GM19468 (cell line): ENCODE data around the gene HERPUD2.
A peak's percentile ranks its signal among the peaks of the same experiment; 100 is the strongest.

ENCODE experiments used
- ATAC-seq: cut with Tn5 transposase; IDR thresholded peaks from one replicate; pipeline ENCODE4 v1.9.1; 2021; ENCODE audit warnings: mild to moderate bottlenecking, moderate library complexity, moderate number of reproducible peaks; ENCODE audit not compliant: unreplicated experiment; ENCODE audit errors: extremely low read depth

HERPUD2 gene, protein sequence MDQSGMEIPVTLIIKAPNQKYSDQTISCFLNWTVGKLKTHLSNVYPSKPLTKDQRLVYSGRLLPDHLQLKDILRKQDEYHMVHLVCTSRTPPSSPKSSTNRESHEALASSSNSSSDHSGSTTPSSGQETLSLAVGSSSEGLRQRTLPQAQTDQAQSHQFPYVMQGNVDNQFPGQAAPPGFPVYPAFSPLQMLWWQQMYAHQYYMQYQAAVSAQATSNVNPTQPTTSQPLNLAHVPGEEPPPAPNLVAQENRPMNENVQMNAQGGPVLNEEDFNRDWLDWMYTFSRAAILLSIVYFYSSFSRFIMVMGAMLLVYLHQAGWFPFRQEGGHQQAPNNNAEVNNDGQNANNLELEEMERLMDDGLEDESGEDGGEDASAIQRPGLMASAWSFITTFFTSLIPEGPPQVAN

DNA sequence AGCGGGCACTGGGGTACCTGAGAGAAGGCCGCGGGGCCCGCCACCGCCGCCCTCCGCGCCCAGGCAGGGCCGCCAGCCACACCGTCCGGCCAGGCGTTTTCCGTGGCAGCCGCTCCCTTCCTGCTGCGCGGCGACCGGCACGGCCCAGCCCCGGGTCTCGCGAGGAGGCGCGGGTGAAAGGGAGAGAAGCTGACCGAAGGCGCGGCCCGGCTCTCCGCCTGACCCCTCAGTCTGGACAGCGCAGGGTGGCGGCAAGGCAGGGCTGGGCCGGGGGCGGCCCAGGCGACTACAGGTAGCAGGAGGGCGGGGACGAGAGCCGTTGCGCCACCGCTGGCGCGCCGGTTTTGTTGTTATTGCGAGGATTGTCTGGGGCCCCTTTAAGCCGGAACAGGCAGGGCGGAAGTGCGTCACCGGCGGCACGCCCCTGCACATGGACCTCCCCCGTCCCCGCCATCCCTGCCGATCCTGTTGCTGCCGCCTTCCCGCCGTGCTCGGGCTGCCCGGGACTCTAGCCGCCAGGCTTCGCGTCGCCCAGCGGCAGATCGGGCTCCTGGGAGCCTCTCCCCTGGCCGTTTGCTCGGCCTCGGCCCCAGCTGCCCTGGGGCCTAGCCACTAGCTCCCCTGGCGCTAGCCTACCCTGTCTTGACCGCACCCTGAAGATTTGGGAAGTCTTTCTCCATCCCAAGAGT lies at the start of gene HERPUD2:
TSS of gene HERPUD2 (minus strand) at position 352 of the 689 bp plus-strand sequence. CDS start 805 bp downstream, outside the sequence.
- peak; percentile 92 for ATAC-seq

DNA sequence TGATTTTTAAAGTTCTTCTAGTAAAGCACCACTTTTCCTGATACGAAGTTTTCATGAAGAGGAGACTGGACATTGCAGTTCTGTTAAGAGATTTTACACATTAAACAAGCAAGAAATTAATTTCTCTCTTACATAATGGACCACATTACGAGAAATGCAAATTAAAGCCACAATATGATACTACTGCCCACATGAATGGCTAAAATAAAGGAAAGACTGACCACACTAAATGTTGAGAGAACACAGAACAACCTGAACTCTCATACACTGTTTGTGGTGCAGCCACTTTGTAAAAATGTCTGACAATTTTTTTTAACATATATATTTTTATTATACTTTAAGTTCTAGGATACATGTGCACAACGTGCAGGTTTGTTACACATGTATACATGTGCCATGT lies 44.0 kb upstream of the HERPUD2 start:
- ATAC-seq: no peak

DNA sequence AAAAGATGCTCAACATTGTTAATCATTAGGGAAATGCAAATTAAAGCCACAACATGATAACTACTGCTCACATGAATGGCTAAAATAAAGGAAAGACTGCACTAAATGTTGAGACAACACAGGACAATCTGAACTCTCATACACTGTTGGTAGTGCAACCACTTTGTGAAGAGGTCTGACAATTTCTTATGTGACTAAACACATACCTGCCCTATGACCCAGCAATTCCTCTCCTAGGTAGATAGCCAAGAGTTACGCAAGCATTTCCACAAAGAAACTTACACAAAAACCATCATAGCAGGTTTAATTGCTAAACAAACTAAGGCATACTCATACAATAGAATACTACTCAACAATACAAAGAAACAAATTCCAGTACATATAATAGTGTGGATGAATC lies 41.8 kb upstream of the HERPUD2 start:
- no peak for ATAC-seq

DNA sequence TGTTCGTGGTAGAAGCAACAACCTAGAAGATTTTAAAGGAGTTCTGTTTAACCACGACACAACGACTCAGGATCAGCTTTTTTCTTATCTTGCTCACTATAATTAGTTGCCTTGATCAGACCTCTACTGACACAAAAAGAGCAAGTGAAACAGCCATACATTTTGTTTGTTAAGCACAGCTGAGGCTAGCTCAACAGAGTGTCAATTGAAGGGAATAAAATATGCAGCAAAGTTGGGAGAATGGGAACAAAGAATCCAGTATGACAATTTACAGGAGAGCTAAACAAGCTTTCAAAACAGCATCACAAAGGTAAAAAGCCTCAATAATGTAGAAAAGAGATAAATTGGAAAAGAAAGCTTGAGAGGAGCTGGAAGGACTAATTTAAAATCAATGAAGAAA lies 40.5 kb upstream of the HERPUD2 start:
- no peak for ATAC-seq

DNA sequence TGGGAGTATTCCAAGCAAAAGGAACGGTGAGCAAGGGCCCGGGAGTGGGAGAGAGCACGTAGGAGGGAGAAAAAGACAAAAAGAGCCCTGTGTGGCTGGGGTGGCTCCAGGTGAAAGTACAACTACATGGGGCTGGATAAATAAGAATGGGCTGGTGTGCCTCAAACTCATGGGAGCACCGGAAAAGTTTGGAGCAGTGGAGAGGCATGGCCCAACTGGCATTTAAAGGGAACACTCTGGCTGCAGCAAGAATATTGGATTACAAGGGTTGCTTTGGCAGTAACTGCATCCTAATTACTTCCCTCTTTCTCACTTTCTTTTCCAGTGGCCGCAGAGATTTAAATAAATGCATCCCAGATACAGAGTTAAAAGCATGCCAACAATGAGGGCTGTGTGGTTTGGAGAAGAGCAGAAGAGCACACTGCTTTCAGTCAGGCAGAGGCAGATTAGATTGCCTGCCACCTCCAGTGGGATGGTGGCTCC lies 39.1 kb upstream of the HERPUD2 start:
- ATAC-seq: no peak

DNA sequence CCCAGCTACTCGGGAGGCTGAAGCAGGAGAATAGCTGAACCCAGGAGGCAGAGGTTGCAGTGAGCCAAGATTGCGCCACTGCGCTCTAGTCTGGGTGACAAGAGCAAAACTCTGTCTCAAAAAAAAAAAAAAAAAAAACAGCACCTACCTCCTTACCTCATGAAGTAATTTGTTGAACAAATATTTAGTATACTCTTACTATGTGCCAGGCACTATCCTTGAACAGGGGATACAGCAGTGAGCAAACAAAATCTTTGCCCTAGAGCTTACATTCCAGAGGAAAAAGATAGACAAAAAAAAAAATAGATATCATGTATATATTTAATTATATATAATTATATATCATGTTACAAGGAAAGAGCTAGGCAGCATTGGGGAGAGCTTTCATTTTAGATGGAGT lies 36.4 kb upstream of the HERPUD2 start:
- no peak for ATAC-seq

DNA sequence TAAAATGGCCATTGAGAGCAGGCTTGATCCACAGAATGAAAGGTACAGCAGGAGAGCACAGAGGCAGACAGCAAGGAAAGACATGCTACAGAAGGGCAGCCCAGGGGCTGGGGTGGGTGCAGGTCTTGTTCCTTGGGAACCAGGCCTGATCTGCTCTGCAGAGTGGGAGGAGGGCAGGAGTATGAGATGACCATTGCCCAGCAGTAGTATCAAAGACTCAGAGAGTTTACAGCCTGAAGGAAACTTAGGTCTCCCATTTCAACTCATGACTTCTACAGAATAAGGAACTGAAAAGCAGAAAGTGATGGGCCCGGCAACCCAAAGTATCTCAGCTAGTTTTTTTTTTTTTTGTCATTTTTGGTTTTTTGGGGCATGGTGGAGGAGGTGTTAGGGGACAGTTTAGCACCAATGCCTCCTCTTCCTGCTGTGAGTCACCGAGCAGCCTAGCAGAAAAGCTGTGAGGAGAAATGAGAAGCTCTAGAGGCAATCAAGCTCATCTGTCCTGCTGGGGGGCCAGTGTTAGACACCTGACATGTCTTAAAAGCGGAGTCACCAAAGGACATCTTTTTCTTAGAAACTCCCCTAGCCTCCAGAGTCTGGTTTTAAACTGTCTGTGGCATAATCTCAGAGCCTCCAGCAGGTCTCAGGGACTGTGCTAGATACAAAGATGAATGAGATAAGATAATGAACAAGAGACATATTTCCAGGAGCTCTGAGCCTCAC lies 34.3 kb upstream of the HERPUD2 start:
- peak; percentile 31 for ATAC-seq

DNA sequence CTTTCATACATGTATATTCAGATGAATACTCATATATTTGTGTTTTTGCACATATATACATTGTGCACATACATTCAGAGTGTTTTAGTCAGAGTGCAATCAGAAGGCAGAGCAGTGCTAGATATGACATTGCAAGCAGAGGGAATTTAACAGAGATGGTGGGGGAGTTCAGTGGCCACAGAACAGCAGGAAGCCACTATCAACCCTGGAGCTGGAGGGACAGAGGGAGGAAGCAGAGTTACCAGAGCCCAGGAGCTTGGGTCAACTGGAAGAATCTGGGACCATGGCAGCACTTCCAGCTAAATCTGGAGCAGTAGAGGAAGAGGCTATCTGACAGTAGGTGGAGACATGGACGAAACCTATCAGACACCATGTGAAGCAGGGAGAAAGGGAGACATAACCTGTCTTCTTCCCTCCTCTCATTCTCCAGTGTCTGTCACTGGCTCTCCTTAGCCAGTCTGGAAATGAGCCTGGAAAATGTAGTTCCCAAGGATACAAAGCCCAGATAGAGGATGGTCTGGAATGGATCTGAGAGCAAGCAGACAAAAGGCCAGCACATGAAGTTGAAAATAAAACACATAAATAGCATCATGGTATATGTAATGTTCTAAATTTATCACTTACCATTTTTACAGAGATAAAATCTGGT lies 33.6 kb upstream of the HERPUD2 start:
- ATAC-seq: no peak

DNA sequence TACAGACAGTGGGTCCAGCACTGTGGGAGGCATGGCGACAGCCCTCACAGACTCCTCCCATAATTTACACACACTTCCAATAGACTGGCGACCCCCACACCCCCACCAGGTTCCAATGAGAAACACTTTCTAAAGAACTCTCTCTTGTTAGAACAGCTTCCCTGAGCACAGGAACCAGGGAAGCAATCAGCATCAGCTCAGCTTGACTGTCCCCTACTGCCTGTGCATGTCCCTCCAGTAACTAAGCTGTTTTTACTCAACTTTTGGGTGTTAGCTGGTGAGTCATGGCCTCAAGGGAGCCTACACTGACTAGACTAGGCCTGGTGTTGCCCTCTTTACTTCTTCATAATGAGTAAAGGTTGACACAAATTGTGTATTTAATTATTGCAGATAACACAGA lies 32.6 kb upstream of the HERPUD2 start:
- no peak for ATAC-seq

DNA sequence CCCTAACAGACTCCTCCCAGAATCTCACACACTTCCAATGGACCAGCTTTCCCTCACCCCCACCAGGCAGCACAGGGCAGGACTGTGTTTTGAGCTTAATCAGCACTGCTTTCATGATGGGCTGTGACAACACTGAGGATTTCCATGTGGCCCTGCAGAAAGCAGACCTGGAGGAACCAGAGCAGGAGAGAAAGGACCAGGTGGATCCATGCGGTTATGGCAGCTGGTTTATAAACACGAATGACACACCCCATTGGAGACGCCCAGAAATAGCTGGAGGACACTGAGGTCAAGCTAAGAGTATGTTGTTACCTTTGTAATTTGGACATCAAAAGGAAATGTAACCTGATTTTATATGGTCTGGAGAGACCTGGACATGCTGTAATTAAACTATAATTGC lies 31.7 kb upstream of the HERPUD2 start:
- no peak for ATAC-seq

DNA sequence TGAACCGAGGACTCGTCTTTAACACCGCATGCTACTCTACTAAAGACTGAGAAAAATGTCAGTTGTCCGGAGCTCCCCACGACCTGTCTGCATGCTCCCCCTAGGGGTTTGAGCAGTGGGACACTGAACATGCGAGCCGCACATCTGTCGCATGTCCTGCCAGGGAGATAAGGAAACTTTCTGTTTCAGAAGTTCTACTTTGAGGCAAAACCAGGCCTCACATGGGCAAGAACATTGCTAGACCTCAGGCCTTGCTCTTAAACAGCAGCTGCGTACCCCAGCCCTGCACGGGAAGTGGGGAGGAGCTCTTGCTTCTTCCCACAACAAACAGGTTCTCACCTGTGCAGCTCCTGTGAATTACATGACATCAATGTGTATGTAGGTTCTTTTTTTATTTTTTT lies 30.3 kb upstream of the HERPUD2 start:
- ATAC-seq: peak; percentile 33

DNA sequence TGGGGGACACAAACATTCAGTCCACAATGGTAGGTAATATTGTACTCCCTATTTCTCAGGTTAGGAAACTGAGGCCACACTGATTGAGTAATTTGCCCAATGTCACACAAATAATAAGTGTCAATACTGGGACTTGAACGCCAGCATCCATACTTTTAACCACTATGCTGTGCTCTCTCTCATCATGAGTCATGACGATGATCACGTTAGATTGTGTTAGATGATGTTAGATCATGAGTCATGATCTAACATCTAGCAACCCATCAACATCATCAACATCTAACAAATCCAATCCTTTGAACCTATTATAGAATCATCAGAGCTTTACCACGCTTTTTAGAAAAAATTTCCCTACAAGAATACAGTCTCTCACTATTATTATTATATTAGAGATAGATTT lies 28.1 kb upstream of the HERPUD2 start:
- ATAC-seq: no peak

DNA sequence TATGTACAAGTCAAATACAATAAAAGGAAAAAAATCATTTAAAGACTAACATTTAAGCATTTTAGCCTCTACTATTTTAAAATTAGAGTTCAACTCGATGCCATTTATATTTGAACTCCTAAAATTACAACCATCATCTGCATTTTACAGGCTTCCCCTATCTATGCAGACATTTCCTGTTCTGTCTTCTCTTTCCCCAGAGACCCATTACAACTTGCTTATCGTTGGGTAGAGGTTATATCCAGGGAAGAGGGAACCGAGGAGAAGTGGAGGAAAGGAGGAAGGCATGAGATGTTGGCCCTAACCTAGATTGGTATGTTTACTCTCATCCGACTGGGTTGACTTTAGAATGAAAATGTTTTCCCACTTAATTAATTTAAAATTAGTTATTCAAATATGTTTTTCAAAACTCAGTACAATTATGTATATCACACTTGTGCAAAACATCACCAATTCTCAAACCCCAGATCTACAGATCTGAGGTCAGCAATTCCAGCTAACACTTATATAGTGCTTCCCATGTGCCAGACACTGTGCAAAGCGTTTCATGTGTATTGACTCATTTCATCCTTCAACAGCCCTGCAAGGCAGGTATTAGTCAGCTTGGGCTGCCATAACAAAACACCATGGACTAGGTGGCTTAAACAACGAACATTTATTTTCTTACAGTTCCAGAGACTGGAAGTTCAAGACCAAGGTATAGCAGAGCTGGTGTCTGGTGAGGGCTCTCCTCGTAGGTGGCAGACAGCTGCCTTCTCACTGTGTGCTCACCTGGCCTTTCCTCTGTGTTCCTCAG lies 27.3 kb upstream of the HERPUD2 start:
- no peak for ATAC-seq

DNA sequence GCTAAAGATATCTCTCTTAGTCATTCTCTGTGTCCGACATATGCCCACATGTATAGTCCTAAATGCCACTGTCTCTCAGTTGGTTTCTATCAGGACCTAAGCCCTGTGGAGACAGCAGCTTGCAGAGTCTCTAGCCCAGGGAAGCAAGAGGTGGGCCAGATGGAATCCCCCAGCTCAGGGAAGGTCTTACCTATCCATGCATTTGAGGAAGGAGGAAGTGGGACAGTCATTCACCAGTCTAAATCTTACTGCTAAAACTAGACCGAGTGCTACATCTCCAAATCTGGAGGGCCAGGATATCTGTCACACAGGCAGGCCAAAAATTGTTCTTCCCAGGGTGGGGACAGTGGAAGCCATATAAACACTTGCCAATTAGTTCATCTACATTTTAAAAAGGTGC lies 26.4 kb upstream of the HERPUD2 start:
- ATAC-seq: no peak

DNA sequence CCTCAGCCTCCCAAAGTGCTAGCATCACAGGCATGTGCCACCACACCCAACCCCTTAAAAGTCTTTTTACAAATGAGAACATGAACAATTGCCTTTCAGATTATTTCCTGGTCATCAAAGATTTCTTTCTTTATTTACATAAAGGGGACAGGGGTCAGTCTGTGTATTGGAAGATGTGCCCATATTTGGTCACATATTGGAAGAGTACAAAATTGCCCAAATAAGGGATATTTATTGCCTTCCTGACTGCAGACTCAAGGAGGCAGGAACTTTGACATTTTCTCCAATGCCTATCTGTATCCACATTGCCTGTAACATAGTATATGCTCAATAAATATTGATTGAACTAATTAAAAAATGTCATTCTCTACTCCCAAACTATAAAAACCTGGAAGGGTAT lies 25.9 kb upstream of the HERPUD2 start:
- no peak for ATAC-seq

DNA sequence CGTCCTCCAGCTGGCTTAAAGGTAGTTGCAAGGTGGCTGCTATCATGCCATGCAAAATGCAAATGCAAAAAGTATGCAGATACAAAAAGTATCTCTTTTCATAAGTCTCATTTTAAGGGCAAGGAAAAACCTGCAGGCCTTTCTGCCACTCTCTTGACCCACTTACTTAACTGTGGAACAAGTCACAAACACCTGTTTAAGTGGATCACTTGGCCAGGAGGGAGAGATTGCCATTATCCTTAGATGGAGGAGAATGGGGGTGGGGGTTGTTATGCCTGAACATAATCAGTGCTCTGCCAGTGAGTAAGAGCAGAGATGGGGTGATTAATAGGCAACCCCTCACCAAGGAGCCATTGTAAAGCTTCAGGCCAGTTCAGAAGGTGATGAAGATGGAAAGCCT lies 25.1 kb upstream of the HERPUD2 start:
- no peak for ATAC-seq

DNA sequence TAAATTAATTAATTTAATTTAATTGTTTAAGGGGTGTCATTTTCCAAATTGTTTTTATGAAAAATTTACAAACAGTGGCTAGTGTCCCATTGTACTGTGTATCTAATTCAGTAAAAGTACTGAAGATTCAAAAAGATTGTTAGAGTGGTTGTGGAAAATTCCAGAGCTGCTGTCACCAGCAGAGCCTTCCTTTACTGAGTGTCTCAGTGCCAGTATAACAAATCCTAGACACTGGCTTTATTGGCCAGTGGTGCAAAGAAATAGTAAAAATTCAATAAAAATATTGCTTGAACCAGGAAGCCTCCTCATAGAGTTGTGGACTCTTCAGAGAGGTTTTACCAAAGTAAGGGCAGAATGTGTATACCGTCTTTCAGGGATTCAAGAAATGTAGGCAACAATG lies 23.1 kb upstream of the HERPUD2 start:
- ATAC-seq: no peak

DNA sequence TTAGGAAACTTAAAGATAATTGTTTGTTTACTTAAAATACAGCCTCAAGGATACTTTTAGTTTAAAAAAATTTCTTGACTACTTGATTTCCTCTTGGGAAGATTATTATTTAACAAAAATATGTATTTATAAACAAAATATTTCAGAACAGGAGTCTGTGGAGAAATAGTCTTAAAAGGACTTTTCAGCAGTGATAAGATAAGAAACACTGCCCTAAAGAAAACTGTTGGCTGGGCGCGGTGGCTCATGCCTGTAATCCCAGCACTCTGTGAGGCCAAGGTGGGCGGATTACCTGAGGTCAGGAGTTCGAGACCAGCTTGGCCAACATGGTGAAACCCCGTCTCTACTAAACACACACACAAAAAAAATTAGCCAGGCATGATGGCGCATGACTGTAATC lies 22.6 kb upstream of the HERPUD2 start:
- ATAC-seq: no peak

DNA sequence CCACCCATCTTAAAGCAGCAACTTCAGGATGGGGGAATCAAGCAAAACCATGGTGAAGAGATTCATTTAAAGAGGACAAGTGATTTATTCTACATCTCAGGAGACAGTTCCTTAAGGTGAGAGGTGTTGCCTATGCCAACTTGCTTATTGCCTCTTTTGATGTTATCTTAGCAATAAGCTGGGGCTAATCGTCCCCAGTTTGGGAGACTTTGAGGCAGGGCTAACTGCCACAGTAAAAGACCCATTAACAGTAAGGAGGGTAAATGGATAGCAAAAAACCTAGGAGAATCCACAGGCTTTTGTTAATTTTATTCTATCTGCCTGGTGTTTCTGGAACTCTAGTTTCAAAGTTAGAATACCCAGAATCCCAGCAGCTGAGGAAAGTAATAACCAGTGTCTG lies 22.1 kb upstream of the HERPUD2 start:
- ATAC-seq: no peak
